Fibroblast of mammary gland (primary cell): ENCODE data around the gene MYD88.
"Not testable (repeated sequence)": the region's sequence is repeated elsewhere in the genome, so short reads cannot be mapped to it uniquely, and the experiment has no call there.

ENCODE experiments used
- DNase-seq: peaks from one replicate; pipeline ENCODE4 v3.0.0-alpha.2; 2010; ENCODE audit warnings: low read depth
- H3K4me3 ChIP-seq: 2 replicates; pipeline ENCODE4 v1.5.1; 2011; ENCODE audit warnings: low read depth, mild to moderate bottlenecking, low read length, moderate library complexity; ENCODE audit not compliant: control insufficient read depth
- CTCF ChIP-seq: conservative IDR thresholded peaks from 2 replicates; pipeline ENCODE4 v1.5.1; 2011; ENCODE audit warnings: low read depth, low read length, inconsistent platforms; ENCODE audit not compliant: control insufficient read depth, insufficient read depth

MYD88 gene

GRCh38 chr3:38133557-38134405, 4.7 kb upstream of the MYD88 start:
- no peak for TF ChIP-seq CTCF
- DNase-seq = no peak
- no peak overlapping the region for H3K4me3 ChIP-seq

GRCh38 chr3:38134517-38135143, 3.8 kb upstream of the MYD88 start:
- not testable (repeated sequence) for H3K4me3 ChIP-seq, DNase-seq

- not testable (repeated sequence) for DNase-seq
- peak overlapping the region; percentile 80 for H3K4me3 ChIP-seq
Measured at GRCh38 chr3:38135621-38136277, 2.7 kb upstream of the MYD88 start.

- H3K4me3 ChIP-seq = peak overlapping the region; percentile 80
- DNase-seq = peak; percentile 38
- TF ChIP-seq CTCF = no peak
Measured at GRCh38 chr3:38136393-38136776, 2.1 kb upstream of the MYD88 start.

GRCh38 chr3:38136777-38137614, 1.5 kb upstream of the MYD88 start, which contains the start of gene ACAA1:
Gene ACAA1 (minus strand): TSS chr3:38137127. CDS start chr3:38137035, 92 bp downstream.
- no peak for TF ChIP-seq CTCF
- peak; percentile 98 for DNase-seq
- peak within 1 kb of the TSS; percentile 80 for H3K4me3 ChIP-seq

GRCh38 chr3:38137615-38138348, 679 bp upstream of the MYD88 start:
- no peak for TF ChIP-seq CTCF
- DNase-seq = no peak
- peak overlapping the region; percentile 80 for H3K4me3 ChIP-seq

GRCh38 chr3:38139191-38139590, 730 bp downstream of the MYD88 start:
- DNase-seq = no peak
- H3K4me3 ChIP-seq = peak overlapping the region; percentile 79
- TF ChIP-seq CTCF = no peak
